ENCODE measurements around the gene AGTPBP1. TPM values are rescaled to one million over a fixed set of nuclear protein-coding genes. Genes with fewer than 3 reads are reported as not detected.

AGTPBP1 gene
- total and polyA plus RNA-seq, 2 of the 8 experiments (the other 6 are each of a cell fraction or from before 2014, with no cell fraction given), result 13.4 to 65.2 TPM

DNA sequence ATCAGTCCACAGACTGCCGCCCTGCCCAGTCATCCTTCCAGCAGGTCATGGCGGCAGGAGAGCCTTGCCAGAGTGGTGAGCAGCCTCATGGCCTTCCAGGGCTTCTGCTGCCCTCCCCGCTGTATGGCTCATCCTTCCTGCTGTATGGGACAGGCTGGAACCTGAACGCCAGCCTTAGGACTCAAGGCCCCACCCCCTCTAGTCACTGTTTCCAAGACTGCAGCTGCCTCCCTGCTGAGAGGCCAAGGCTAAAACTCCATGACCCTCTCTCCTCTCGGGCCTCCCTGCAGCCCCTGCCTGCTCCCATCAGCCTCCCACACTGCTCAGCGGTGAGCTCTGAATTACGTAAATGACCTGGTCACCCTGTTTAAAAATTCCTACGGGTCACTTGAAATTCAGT is 227.5 kb downstream of the AGTPBP1 start:
- H4K20me1 ChIP-seq (replicated peaks in 1 of 2; ENCODE audit: control insufficient read depth in 1 of 2, insufficient read depth in 2 of 2, low read length in 2 of 2), result no peaks in the 10 kb centered on the region
- ChIA-PET POLR2A (ENCODE audit: partially characterized antibody) (no interaction called here), CTCF (ENCODE audit: partially characterized antibody) (interaction anchor here (1.0 kb wide), 1 partner anchor 96 kb away, joined by 4 read pairs; no protein-coding TSS in a partner anchor)
- WGBS, 2 experiments (ENCODE audit: extremely low coverage in 1 of 2, insufficient coverage in 1 of 2, insufficient read length in 1 of 2, insufficient replicate concordance in 2 of 2, low coverage in 1 of 2, low lambda C conversion rate in 2 of 2, missing lambda C conversion rate in 1 of 2), result 83% methylated on average over 8 of the region's 8 CpGs; no CpG with 5 or more reads in 1 of the 2 experiments
- H2AFZ ChIP-seq (ENCODE audit: low read length), result no peak overlapping the region
- no peak overlapping the region for H3K27ac ChIP-seq (ENCODE audit: low read depth, low read length)
- no peak for FAIRE-seq
- no peak overlapping the region for H4K91ac ChIP-seq (replicated peaks; ENCODE audit: insufficient read length, low read length)
- no peak overlapping the region for H2BK120ac ChIP-seq (replicated peaks; ENCODE audit: low read depth, low read length)
- H3K79me2 ChIP-seq (ENCODE audit: control insufficient read depth in 1 of 2, insufficient read depth in 2 of 2, low read length in 2 of 2), result no peaks in the 10 kb centered on the region
- H2BK12ac ChIP-seq (ENCODE audit: low read depth, low read length), result no peak overlapping the region
- no peak overlapping the region for H3K4ac ChIP-seq (replicated peaks; ENCODE audit: insufficient read length, low read depth, low read length)
- H2BK20ac ChIP-seq (ENCODE audit: low read length), result no peak overlapping the region
- DNase-seq (ENCODE audit: low read depth in 1 of 2, low spot score in 2 of 2), result no peak
- H3K4me3 ChIP-seq (ENCODE audit: extremely low read depth in 1 of 4, insufficient read depth in 2 of 4, low read depth in 3 of 4, low read length in 4 of 4), result no peak overlapping the region
- no peak overlapping the region for H4K8ac ChIP-seq (ENCODE audit: extremely low read depth, insufficient read depth, low read length)
- H3K36me3 ChIP-seq (ENCODE audit: control insufficient read depth in 2 of 4, insufficient read depth in 4 of 4, low read length in 3 of 4), result no peaks in the 10 kb centered on the region
- no peak overlapping the region for H3K23ac ChIP-seq (ENCODE audit: insufficient read length)
- H3K14ac ChIP-seq (ENCODE audit: insufficient read length), result no peak overlapping the region
- H3K9ac ChIP-seq (replicated peaks in 1 of 4; ENCODE audit: extremely low read depth in 1 of 4, low read depth in 3 of 4, low read length in 3 of 4), result no peak overlapping the region
- H3K23me2 ChIP-seq (ENCODE audit: low read depth, low read length), result peaks cover 2% of the 10 kb centered on the region; the same call in 1 of the 2 replicates
- no peak overlapping the region for H3K4me2 ChIP-seq (ENCODE audit: insufficient read depth in 1 of 2, low read depth in 2 of 2, low read length in 2 of 2)
- H2BK5ac ChIP-seq (ENCODE audit: low read depth, low read length), result no peak overlapping the region
- H3K4me1 ChIP-seq (replicated peaks in 1 of 4; ENCODE audit: control insufficient read depth in 3 of 4, insufficient read depth in 4 of 4, low read length in 3 of 4), result peaks cover 0 to 3% (median 0%) of the 10 kb centered on the region in 4 experiments; a peak in 1 of 7 replicates
- 0 out of 2 replicates have a peak overlapping the region, but pooled peaks have one; percentile 11 for H3K18ac ChIP-seq (ENCODE audit: extremely low read depth, low read length)
- H3K9me3 ChIP-seq (ENCODE audit: insufficient read depth in 2 of 2, low read depth in 1 of 2, low read length in 1 of 2), result no peaks in the 10 kb centered on the region
- no peak overlapping the region for H2AK5ac ChIP-seq (ENCODE audit: low read depth, low read length)
- no peak overlapping the region for H3K56ac ChIP-seq (replicated peaks; ENCODE audit: insufficient read length, low read depth, low read length)
- H4K5ac ChIP-seq (ENCODE audit: insufficient read length, low read depth, low read length), result no peak overlapping the region
- H2BK15ac ChIP-seq (ENCODE audit: low read length), result no peak overlapping the region
- H3K79me1 ChIP-seq (ENCODE audit: low read depth, low read length), result no peaks in the 10 kb centered on the region
- H3K27me3 ChIP-seq (replicated peaks in 1 of 4; ENCODE audit: control insufficient read depth in 3 of 4, extremely low read depth in 1 of 4, insufficient read depth in 3 of 4, low read length in 3 of 4), result no peaks in the 10 kb centered on the region
- no peak for TF ChIP-seq YY1 (IDR thresholded peaks at IDR 0.05; ENCODE audit: low read depth, low read length)

Data from H1 (cell line).